Neural progenitor cell (in vitro differentiated cells): ENCODE measurements around the gene TM2D3.

Experiments
- CTCF ChIP-seq: fragments of 200-600 bp; sonication (generic); IDR thresholded peaks from 2 replicates; pipeline ENCODE4 v1.5.1; 2017; ENCODE audit warnings: antibody characterized with exemption, mild to moderate bottlenecking
- EZH2 ChIP-seq: fragments of 200-600 bp; sonication (generic); IDR thresholded peaks from 2 replicates; pipeline ENCODE4 v1.6.1; 2017; ENCODE audit warnings: antibody characterized with exemption, mild to moderate bottlenecking, moderate library complexity
- EZH2phosphoT487 ChIP-seq: fragments of 200-600 bp; sonication (generic); IDR thresholded peaks from 2 replicates; pipeline ENCODE4 v1.6.1; 2017; ENCODE audit warnings: antibody characterized with exemption

- TF ChIP-seq EZH2 (no peak), CTCF (no peak), EZH2phosphoT487 (no peak)
Observed at GRCh38 chr15:101599091-101599490, 53.1 kb downstream of the TM2D3 start.
